GM21367 (cell line): Measurements from ENCODE around the gene LEPROT.
"Not testable (repeated sequence)": the region's sequence is repeated elsewhere in the genome, so short reads cannot be mapped to it uniquely, and the experiment has no call there.

Source experiments
- ATAC-seq: cut with Tn5 transposase; IDR thresholded peaks from one replicate; pipeline ENCODE4 v1.9.1; 2021; ENCODE audit not compliant: unreplicated experiment

The LEPROT gene

GRCh38 chr1:65420590-65421350, at the start of gene LEPROT, which contains the start of gene LEPR:
LEPROT (plus strand) TSS chr1:65420668; CDS start chr1:65420725, 57 bp downstream.
LEPR (plus strand) TSS chr1:65420668; CDS start chr1:65565566, 144,898 bp downstream.
- ATAC-seq = peak; percentile 49

GRCh38 chr1:65371544-65371943, 48.9 kb upstream of the LEPROT start:
- no peak for ATAC-seq

GRCh38 chr1:65372557-65372956, 47.9 kb upstream of the LEPROT start:
- no peak for ATAC-seq

GRCh38 chr1:65377496-65378246, 42.8 kb upstream of the LEPROT start:
- ATAC-seq = no peak

GRCh38 chr1:65378247-65378946, 42.1 kb upstream of the LEPROT start:
- ATAC-seq = no peak

- ATAC-seq = not testable (repeated sequence)
Observed at GRCh38 chr1:65384426-65384825, 36.0 kb upstream of the LEPROT start.

- no peak for ATAC-seq
Observed at GRCh38 chr1:65386439-65386838, 34.0 kb upstream of the LEPROT start.

- ATAC-seq = no peak
Observed at GRCh38 chr1:65387821-65388220, 32.6 kb upstream of the LEPROT start.

GRCh38 chr1:65388908-65389695, 31.4 kb upstream of the LEPROT start:
- ATAC-seq = no peak

GRCh38 chr1:65392497-65392896, 28.0 kb upstream of the LEPROT start:
- no peak for ATAC-seq

GRCh38 chr1:65393347-65393746, 27.1 kb upstream of the LEPROT start:
- ATAC-seq = peak; percentile 96

GRCh38 chr1:65393928-65394327, 26.5 kb upstream of the LEPROT start:
- ATAC-seq = peak; percentile 10

GRCh38 chr1:65395887-65396612, 24.4 kb upstream of the LEPROT start:
- no peak for ATAC-seq

GRCh38 chr1:65398083-65398482, 22.4 kb upstream of the LEPROT start:
- no peak for ATAC-seq

- no peak for ATAC-seq
Observed at GRCh38 chr1:65399003-65399402, 21.5 kb upstream of the LEPROT start.

- no peak for ATAC-seq
Observed at GRCh38 chr1:65401612-65402011, 18.9 kb upstream of the LEPROT start.

GRCh38 chr1:65404941-65405340, 15.5 kb upstream of the LEPROT start:
- ATAC-seq = no peak

GRCh38 chr1:65407877-65408276, 12.6 kb upstream of the LEPROT start:
- no peak for ATAC-seq

- ATAC-seq = no peak
Observed at GRCh38 chr1:65409314-65409713, 11.2 kb upstream of the LEPROT start.

- no peak for ATAC-seq
Observed at GRCh38 chr1:65409816-65410326, 10.6 kb upstream of the LEPROT start.
